BLaER1 (cell line): ENCODE data around the gene INTS12.
"Not testable (repeated sequence)": the region's sequence is repeated elsewhere in the genome, so short reads cannot be mapped to it uniquely, and the experiment has no call there.

Experiments used
- H3K27ac ChIP-seq: shearing (Covaris generic); formaldehyde crosslinking; 2 replicates; pipeline ENCODE4 v1.8.1; 2022
- H3K27me3 ChIP-seq: shearing (Covaris generic); formaldehyde crosslinking; 2 replicates; pipeline ENCODE4 v1.8.1; 2022
- H3K36me3 ChIP-seq: shearing (Covaris generic); formaldehyde crosslinking; 2 replicates; pipeline ENCODE4 v1.8.1; 2022
- H3K4me1 ChIP-seq: shearing (Covaris generic); formaldehyde crosslinking; 2 replicates; pipeline ENCODE4 v1.8.1; 2022
- H3K4me2 ChIP-seq: shearing (Covaris generic); formaldehyde crosslinking; 2 replicates; pipeline ENCODE4 v1.8.1; 2022
- H3K4me3 ChIP-seq: shearing (Covaris generic); formaldehyde crosslinking; 2 replicates; pipeline ENCODE4 v1.8.1; 2022
- H3K9ac ChIP-seq: shearing (Covaris generic); formaldehyde crosslinking; 2 replicates; pipeline ENCODE4 v1.8.1; 2022
- H3K9me3 ChIP-seq: shearing (Covaris generic); formaldehyde crosslinking; 2 replicates; pipeline ENCODE4 v1.8.1; 2022
- H4K20me1 ChIP-seq: shearing (Covaris generic); formaldehyde crosslinking; 2 replicates; pipeline ENCODE4 v1.8.1; 2022
- Cebpa-rat ChIP-seq: shearing (Covaris generic); IDR thresholded peaks from 2 replicates; pipeline ENCODE4 v1.8.1; 2022

The INTS12 gene

DNA sequence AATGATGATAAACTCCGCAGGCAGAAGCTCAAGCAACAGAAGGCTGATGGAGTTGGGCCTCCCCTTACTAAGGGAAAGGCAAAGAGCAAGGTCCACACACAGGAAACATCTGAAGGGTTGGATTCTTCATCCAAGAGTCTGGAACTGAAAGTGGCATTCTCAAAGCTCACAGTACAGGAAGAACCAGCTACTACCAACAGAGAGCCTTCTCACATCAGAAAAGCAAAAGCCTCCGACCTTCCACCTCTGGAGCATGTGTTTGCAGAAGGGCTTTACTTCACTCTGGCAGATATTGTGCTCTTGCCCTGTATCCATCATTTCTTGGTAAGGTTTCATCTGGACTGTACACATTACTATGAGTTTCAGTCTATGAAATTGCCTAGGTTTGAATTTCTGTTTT lies 10.7 kb upstream of the INTS12 start:
- Histone ChIP-seq H3K9ac (no peak overlapping the region), H3K27me3 (no peaks in the 10 kb centered on the region), H4K20me1 (peaks cover 6% of the 10 kb centered on the region; the same call in 1 of the 2 replicates), H3K4me3 (no peak overlapping the region), H3K36me3 (peaks cover 23% of the 10 kb centered on the region; the same call in 1 of the 2 replicates), H3K27ac (no peak overlapping the region), H3K4me2 (no peak overlapping the region), H3K4me1 (peaks cover 5% of the 10 kb centered on the region), H3K9me3 (no peaks in the 10 kb centered on the region)
- TF ChIP-seq Cebpa-rat = no peak

DNA sequence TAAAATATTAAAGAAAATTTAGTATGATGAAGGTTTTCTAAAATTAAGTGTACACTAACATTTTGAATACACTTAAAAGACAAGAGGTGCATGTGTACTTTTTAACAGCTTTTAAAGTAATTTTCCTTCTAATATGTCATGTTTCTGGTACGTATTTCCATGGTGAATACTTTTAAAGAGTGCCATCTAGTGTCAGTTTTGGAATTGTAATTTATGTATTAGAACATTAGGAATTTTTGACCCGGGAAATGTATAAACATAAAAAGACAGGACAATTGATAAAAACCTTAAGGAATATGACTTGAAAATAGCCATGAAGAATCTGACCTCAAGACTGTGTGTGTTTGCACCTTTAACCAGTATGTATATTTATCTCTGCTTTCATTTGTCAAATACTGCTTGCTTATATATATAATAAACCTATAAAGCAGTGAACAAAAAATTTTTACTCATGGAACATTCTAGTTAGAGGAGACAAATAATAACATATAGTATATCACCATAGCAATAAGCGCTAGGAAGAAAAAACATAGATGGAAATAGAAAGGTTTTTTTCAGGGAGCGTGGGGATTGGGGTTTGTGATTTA lies 7.3 kb upstream of the INTS12 start:
- H3K4me3 ChIP-seq = no peak overlapping the region
- no peaks in the 10 kb centered on the region for H3K9me3 ChIP-seq
- peaks cover 6% of the 10 kb centered on the region; the same call in 1 of the 2 replicates for H4K20me1 ChIP-seq
- no peak overlapping the region for H3K4me2 ChIP-seq
- no peaks in the 10 kb centered on the region for H3K27me3 ChIP-seq
- H3K4me1 ChIP-seq = peaks cover 10% of the 10 kb centered on the region
- H3K27ac ChIP-seq = no peak overlapping the region
- no peak overlapping the region for H3K9ac ChIP-seq
- no peak for TF ChIP-seq Cebpa-rat
- H3K36me3 ChIP-seq = peaks cover 23% of the 10 kb centered on the region; the same call in 1 of the 2 replicates

DNA sequence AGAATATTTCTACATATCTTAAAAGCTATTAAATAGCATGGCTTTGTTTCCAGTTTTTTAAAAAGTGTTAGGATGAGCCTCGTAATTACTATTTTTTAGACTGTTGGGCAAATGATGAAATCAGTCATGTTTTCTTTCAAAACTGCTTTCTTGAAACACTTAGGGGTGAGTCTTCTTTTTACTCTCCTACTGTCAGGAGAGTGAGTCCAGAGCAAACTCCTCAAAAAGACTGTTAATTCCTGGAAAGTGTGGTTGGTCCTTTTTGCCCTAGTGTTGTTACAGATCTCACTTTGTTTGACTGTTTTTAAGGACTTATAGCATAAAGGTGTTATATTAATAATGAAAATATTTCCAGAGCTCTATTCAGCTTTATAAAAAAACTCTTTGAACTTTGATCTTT lies 6.4 kb upstream of the INTS12 start:
- no peaks in the 10 kb centered on the region for H3K27me3 ChIP-seq
- no peak for TF ChIP-seq Cebpa-rat
- H4K20me1 ChIP-seq = peaks cover 6% of the 10 kb centered on the region; the same call in 1 of the 2 replicates
- no peak overlapping the region for H3K27ac ChIP-seq
- H3K4me3 ChIP-seq = no peak overlapping the region
- peaks cover 18% of the 10 kb centered on the region for H3K4me1 ChIP-seq
- no peak overlapping the region for H3K9ac ChIP-seq
- H3K36me3 ChIP-seq = peaks cover 19% of the 10 kb centered on the region; the same call in 1 of the 2 replicates
- H3K4me2 ChIP-seq = peak overlapping the region; percentile 6; the same call in 1 of the 2 replicates
- H3K9me3 ChIP-seq = no peaks in the 10 kb centered on the region

DNA sequence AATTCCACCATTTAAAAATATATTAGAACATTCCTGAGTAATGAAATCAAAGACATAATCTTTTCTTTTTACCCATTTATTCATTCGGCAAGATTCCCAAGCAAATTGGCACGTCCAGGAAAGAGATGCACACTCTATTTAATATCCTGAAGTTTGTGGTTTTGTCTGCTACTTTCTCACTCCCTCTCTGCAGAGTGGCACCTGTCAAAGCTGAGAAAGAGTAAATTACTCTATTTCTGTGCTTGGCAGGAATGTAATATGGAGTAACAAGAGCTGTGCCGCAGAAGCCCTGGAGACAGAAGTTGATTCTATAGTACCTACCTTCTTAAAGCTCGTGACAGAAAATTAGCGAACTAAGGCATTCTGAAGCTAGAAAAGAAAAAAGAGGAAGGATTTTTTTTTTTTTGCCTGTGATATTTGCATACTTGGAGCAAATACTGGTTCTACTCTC lies 5.6 kb upstream of the INTS12 start:
- no peaks in the 10 kb centered on the region for H3K27me3 ChIP-seq
- H3K4me1 ChIP-seq = peaks cover 26% of the 10 kb centered on the region
- peaks cover 11% of the 10 kb centered on the region; the same call in 1 of the 2 replicates for H3K36me3 ChIP-seq
- H3K4me3 ChIP-seq = no peak overlapping the region
- TF ChIP-seq Cebpa-rat = no peak
- H3K9ac ChIP-seq = no peak overlapping the region
- peaks cover 6% of the 10 kb centered on the region; the same call in 1 of the 2 replicates for H4K20me1 ChIP-seq
- H3K27ac ChIP-seq = no peak overlapping the region
- H3K9me3 ChIP-seq = no peaks in the 10 kb centered on the region
- peak overlapping the region; percentile 55 for H3K4me2 ChIP-seq

DNA sequence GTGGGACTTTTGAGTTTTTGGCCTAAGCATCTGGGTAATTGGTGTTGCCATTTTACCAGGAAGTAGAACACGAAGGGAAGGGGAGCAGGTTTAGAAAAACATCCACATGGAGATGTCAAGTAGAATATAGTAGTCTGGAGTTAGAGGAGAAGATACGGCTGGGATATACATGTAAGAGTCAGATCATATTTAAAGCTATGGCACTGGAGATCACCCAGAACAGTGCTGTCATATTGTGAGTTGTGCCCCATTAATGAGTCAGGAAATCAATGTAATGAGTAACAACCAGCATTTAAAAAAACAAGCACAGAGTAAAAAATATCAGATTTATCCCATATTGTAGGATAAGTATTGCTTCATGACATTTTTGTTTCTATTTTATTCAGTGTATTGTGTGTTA lies 4.3 kb upstream of the INTS12 start:
- Histone ChIP-seq H3K27me3 (no peaks in the 10 kb centered on the region), H3K4me2 (no peak overlapping the region), H3K27ac (no peak overlapping the region), H3K4me1 (peaks cover 27% of the 10 kb centered on the region), H3K9ac (no peak overlapping the region), H3K9me3 (no peaks in the 10 kb centered on the region), H3K4me3 (no peak overlapping the region), H4K20me1 (peaks cover 6% of the 10 kb centered on the region; the same call in 1 of the 2 replicates), H3K36me3 (0 out of 2 replicates have a peak, but pooled peaks cover 2% of the 10 kb centered on the region)
- no peak for TF ChIP-seq Cebpa-rat

DNA sequence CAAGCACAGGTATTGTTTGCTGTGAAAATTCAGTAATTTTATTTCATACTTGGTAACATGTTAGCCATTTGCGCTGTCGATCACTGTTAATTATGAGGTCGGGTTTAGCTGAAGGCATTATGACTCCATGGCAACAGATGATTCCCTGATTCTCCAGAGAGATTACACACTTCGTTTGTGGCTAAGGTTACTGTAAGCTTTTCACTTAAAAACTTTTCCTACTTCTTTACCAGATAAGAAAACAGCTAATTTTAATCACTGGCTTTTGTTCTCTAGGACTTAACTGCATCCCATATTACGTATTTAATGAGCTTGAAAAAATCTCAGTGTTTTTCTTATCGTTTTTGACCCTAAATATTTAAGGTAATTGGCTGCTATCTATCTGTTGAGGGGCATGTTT lies 2.2 kb upstream of the INTS12 start:
- H3K36me3 ChIP-seq = peaks cover 2% of the 10 kb centered on the region; the same call in 1 of the 2 replicates
- H3K9ac ChIP-seq = no peak overlapping the region
- H3K4me2 ChIP-seq = no peak overlapping the region
- peaks cover 36% of the 10 kb centered on the region for H3K4me1 ChIP-seq
- no peak overlapping the region for H3K27ac ChIP-seq
- no peaks in the 10 kb centered on the region for H4K20me1 ChIP-seq
- H3K9me3 ChIP-seq = no peaks in the 10 kb centered on the region
- no peaks in the 10 kb centered on the region for H3K27me3 ChIP-seq
- no peak overlapping the region for H3K4me3 ChIP-seq
- no peak for TF ChIP-seq Cebpa-rat

DNA sequence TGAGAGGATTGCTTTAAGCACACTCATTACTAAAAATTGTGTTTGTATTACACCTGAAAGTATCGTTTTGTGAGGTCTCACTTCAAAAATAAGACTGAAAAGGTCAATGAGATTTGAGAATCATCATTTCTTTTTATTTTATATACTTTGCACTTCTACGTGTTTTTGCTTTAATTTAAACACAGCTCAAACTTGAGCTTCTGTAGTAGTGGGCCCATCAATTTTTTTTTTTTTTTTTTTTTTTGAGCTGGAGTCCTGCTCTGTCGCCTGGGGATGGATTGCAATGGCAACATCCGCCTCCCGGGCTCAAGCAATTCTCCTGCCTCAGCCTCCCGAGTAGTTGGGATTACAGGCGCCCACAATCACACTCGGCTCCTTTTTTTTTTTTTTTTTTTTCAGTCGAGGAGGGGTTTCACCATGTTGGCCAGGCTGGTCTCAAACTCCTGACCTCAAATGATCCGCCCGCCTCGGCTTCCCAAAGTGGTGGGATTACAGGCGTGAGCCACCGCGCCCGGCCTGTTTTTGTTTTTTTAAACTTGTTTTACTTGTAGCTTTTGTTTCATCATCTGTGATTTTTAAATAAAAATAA lies 1.6 kb upstream of the INTS12 start:
- peak overlapping the region; percentile 95; the same call in 1 of the 2 replicates for H3K4me3 ChIP-seq
- peak overlapping the region; percentile 88 for H3K4me2 ChIP-seq
- H3K27ac ChIP-seq = no peak overlapping the region
- H3K4me1 ChIP-seq = peaks cover 36% of the 10 kb centered on the region
- 0 out of 2 replicates have a peak, but pooled peaks cover under 1% of the 10 kb centered on the region for H4K20me1 ChIP-seq
- H3K9me3 ChIP-seq = no peaks in the 10 kb centered on the region
- peaks cover 6% of the 10 kb centered on the region; the same call in 1 of the 2 replicates for H3K36me3 ChIP-seq
- no peak overlapping the region for H3K9ac ChIP-seq
- H3K27me3 ChIP-seq = no peaks in the 10 kb centered on the region
- no peak for TF ChIP-seq Cebpa-rat

DNA sequence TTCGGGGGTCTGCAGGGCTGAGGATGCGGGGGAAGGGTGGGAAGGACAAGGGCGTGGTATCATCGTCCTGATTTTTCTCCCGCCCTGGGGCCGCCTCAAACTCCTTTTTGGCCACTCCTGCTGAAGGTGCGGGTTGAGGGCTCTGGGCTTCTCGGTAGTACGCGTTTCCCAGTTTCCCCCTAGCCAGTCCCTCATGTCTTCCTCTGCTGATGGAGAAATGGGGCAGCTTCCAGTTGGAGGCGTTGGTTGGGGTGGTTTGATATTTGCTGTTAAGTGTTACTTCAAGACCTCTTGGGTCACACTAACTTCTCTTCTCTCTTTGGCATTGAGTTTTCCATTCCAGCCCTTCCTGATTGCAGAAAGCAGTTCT lies 577 bp upstream of the INTS12 start:
- TF ChIP-seq Cebpa-rat = no peak
- H3K27ac ChIP-seq = peak overlapping the region; percentile 86
- H3K9me3 ChIP-seq = no peaks in the 10 kb centered on the region
- H3K27me3 ChIP-seq = no peaks in the 10 kb centered on the region
- H3K4me3 ChIP-seq = peak overlapping the region; percentile 95
- H3K9ac ChIP-seq = peak overlapping the region; percentile 90
- H3K4me2 ChIP-seq = peak overlapping the region; percentile 88
- 0 out of 2 replicates have a peak, but pooled peaks cover 10% of the 10 kb centered on the region for H4K20me1 ChIP-seq
- H3K36me3 ChIP-seq = peaks cover 11% of the 10 kb centered on the region; the same call in 1 of the 2 replicates
- peaks cover 30% of the 10 kb centered on the region for H3K4me1 ChIP-seq

DNA sequence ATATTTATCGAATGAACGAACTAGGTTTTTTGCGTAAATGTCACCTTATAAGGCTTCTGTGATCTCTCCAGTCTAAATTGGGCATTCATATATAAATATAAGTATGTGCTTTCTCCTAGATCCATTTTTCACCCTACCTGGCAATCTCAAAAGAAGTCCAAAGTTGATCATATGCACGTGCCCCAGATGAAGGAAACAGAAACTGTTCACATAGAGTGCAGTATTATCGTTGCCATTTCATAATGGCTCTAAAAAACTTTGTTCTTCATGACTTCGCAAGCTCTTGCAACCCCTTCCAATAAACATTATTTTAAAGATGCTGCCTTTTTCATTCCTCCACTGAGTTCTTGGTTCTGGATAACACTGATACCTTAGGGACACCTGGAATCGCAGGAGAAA lies 708 bp downstream of the INTS12 start:
- Histone ChIP-seq H3K9me3 (no peaks in the 10 kb centered on the region), H3K36me3 (peaks cover 21% of the 10 kb centered on the region), H3K9ac (peak overlapping the region; percentile 90), H3K27me3 (no peaks in the 10 kb centered on the region), H3K4me1 (peaks cover 26% of the 10 kb centered on the region), H3K4me3 (peak overlapping the region; percentile 95), H3K4me2 (peak overlapping the region; percentile 89), H4K20me1 (0 out of 2 replicates have a peak, but pooled peaks cover 21% of the 10 kb centered on the region), H3K27ac (peak overlapping the region; percentile 86)
- no peak for TF ChIP-seq Cebpa-rat

DNA sequence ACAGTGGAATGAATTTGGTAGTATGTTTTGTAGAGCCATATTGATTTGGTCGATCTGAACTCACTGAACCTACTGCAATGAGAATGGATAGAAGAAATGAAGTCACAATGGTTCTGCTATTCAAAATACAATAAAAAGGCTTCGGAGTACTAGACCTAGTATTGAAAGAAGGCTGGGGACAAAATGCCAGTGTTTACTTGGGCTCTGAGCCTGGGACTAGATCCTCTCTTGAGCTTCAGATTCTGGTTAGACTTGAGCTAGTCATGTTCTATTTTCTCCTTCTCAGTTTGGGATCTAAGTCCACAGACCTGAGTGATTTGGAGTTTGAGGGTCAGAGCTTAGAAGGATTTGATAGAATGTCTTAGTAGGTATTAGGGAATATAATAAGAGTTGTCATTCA lies 9.9 kb downstream of the INTS12 start:
- H3K4me1 ChIP-seq = no peaks in the 10 kb centered on the region
- no peak for TF ChIP-seq Cebpa-rat

DNA sequence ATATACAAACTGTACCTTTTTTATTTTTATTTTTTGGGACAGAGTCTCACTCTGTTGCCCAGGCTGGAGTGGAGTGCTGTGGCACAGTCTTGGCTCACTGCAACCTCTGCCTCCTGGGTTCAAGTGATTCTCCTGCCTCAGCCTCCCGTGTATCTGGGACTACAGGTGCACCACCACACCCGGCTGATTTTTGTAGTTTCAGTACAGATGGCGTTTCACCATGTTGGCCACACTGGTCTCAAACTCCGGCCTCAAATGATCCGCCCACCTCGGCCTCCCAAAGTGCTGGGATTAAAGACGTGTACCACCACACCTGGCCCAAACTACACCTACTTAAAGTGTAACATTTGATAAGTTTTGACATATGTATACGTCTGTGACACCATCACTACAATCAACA lies 12.7 kb downstream of the INTS12 start:
- peaks cover 19% of the 10 kb centered on the region; the same call in 1 of the 2 replicates for H4K20me1 ChIP-seq
- H3K9ac ChIP-seq, H3K27me3 ChIP-seq, H3K4me2 ChIP-seq, H3K4me3 ChIP-seq, H3K9me3 ChIP-seq, H3K27ac ChIP-seq, H3K4me1 ChIP-seq: not testable (repeated sequence)
- peaks cover 67% of the 10 kb centered on the region for H3K36me3 ChIP-seq

More for the DNA sequence above, 9.9 kb downstream of the INTS12 start:
- Histone ChIP-seq H3K27me3 (no peaks in the 10 kb centered on the region), H3K4me2 (no peak overlapping the region), H3K36me3 (peaks cover 48% of the 10 kb centered on the region), H3K27ac (no peak overlapping the region), H3K4me3 (no peak overlapping the region), H4K20me1 (peaks cover 45% of the 10 kb centered on the region; the same call in 1 of the 2 replicates), H3K9ac (no peak overlapping the region), H3K9me3 (no peaks in the 10 kb centered on the region)

DNA sequence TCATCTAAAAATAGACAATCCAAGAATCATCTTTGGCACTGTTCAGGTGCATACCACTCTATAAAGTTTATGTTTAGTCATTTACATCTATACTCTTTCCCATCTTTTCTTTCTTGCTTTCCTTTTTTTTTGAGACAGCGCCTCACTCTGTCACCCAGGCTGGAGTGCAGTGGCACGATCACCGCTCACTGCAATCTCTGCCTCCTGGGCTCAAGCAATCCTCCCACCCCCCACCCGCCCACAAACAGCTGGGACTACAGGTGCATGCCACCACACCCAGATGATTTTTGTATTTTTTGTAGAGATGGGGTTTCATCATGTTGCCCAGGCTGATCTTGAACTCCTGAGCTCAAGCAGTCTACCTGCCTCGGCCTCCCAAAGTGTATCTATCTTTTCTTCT lies 13.7 kb downstream of the INTS12 start:
- H3K36me3 ChIP-seq = peaks cover 73% of the 10 kb centered on the region
- not testable (repeated sequence) for H3K4me3 ChIP-seq, H3K4me1 ChIP-seq, H3K4me2 ChIP-seq, H3K27ac ChIP-seq, H3K27me3 ChIP-seq, H4K20me1 ChIP-seq, H3K9me3 ChIP-seq, H3K9ac ChIP-seq
